K562 (cell line): ENCODE results near the gene GPX6. TPM values are rescaled to one million over a fixed set of nuclear protein-coding genes. Genes with fewer than 3 reads are reported as not detected.

Experiments used
- CEBPG ChIP-seq, 3 experiments: fragments of 200-800 bp in 1 of 3; sonication (Bioruptor generic) in 1 of 3; sonication (generic) in 1 of 3; formaldehyde crosslinking in 1 of 3; IDR thresholded peaks in 2 of 3; conservative IDR thresholded peaks in 1 of 3; 2 replicates each; pipeline versions ENCODE4 v1.6.1 to v1.8.0; 2016 to 2022; ENCODE audit warnings: missing compliant biosample characterization in 2 of 3, missing genetic modification characterization in 2 of 3, mild to moderate bottlenecking in 1 of 3, missing genetic modification reagents in 1 of 3
- CHD1 ChIP-seq: fragments of 200-600 bp; sonication (generic); IDR thresholded peaks from one replicate; pipeline ENCODE4 v1.6.1; 2012; ENCODE audit warnings: mild to moderate bottlenecking, moderate library complexity, low read length, inconsistent platforms
- REST ChIP-seq, 2 experiments: fragments of 450-650 bp; formaldehyde crosslinking in 1 of 2; IDR thresholded peaks; 2 replicates each; pipeline versions ENCODE4 v1.4.0 to v1.6.1; 2014 to 2020; ENCODE audit warnings: mild to moderate bottlenecking in 2 of 2, borderline replicate concordance in 1 of 2, low read depth in 1 of 2
- SMARCA5 ChIP-seq: fragments of 450-650 bp; IDR thresholded peaks from 2 replicates; pipeline ENCODE4 v1.6.1; 2016
- SMARCC2 ChIP-seq: fragments of 450-650 bp; IDR thresholded peaks from 2 replicates; pipeline ENCODE4 v1.6.1; 2017; ENCODE audit warnings: antibody characterized with exemption, moderate library complexity, mild to moderate bottlenecking, low read depth
- SUPT5H ChIP-seq: fragments of 450-650 bp; IDR thresholded peaks from 2 replicates; pipeline ENCODE4 v1.6.1; 2016
- TEAD4 ChIP-seq, 2 experiments: sonication (generic) in 1 of 2; formaldehyde crosslinking in 1 of 2; IDR thresholded peaks; 2 replicates each; pipeline versions ENCODE4 v1.6.1 to v1.8.0; 2012 to 2022; ENCODE audit warnings: borderline replicate concordance in 1 of 2, inconsistent platforms in 1 of 2, low read length in 1 of 2, mild to moderate bottlenecking in 1 of 2, missing genetic modification reagents in 1 of 2
- ZBTB1 ChIP-seq: sonication (generic); formaldehyde crosslinking; IDR thresholded peaks from 2 replicates; pipeline ENCODE4 v1.8.1; 2023; ENCODE audit warnings: missing genetic modification reagents, low read depth, mild to moderate bottlenecking, borderline replicate concordance
- ZBTB43 ChIP-seq: sonication (generic); formaldehyde crosslinking; IDR thresholded peaks from 2 replicates; pipeline ENCODE4 v1.8.0; 2023; ENCODE audit warnings: mild to moderate bottlenecking, missing genetic modification reagents
- ZNF217 ChIP-seq: sonication (generic); formaldehyde crosslinking; IDR thresholded peaks from 2 replicates; pipeline ENCODE4 v1.8.0; 2022; ENCODE audit warnings: mild to moderate bottlenecking, missing genetic modification reagents
- ZNF239 ChIP-seq: fragments of 250-450 bp; sonication (Bioruptor Pico); IDR thresholded peaks from 2 replicates; pipeline ENCODE4 v1.4.0; 2020; ENCODE audit warnings: mild to moderate bottlenecking
- ZNF445 ChIP-seq: fragments of 250-450 bp; sonication (Bioruptor Pico); IDR thresholded peaks from 2 replicates; pipeline ENCODE4 v1.4.0; 2020; ENCODE audit warnings: low read depth, mild to moderate bottlenecking, moderate library complexity
- ZNF449 ChIP-seq: fragments of 250-450 bp; sonication (Bioruptor Pico); IDR thresholded peaks from 2 replicates; pipeline ENCODE4 v1.8.0; 2022; ENCODE audit warnings: moderate library complexity, mild to moderate bottlenecking, inconsistent platforms
- ZNF707 ChIP-seq: fragments of 250-450 bp; sonication (Bioruptor Pico); conservative IDR thresholded peaks from 2 replicates; pipeline ENCODE4 v1.8.0; 2022; ENCODE audit warnings: inconsistent platforms, mild to moderate bottlenecking, moderate library complexity
- polyA plus RNA-seq, 8 experiments: library from polyadenylated mRNA; depleted of rRNA in 4 of 8; stranded (reverse) in 5 of 8; unstranded in 3 of 8; fragments of >200 nt; fragmentation: Nextera tagmentation in 2 of 8; fragmentation: Illumina TruSeq in 1 of 8; extraction: Ambion mirVana in 2 of 8; extraction: Trizol in 1 of 8; gene quantifications; 2 replicates each; pipeline versions ENCODE4 v1.2.1 to v1.2.3, GENCODE V29; 2011 to 2014; ENCODE audit warnings: inconsistent platforms in 1 of 8, missing spikeins in 1 of 8
- total RNA-seq, 7 experiments: library from RNA; depleted of rRNA in 6 of 7; stranded (reverse); fragments of >200 nt in 6 of 7; fragmentation: Illumina TruSeq in 2 of 7; extraction: Trizol in 2 of 7; gene quantifications; 2 replicates each; pipeline versions ENCODE4 v1.2.1 to v1.2.3, GENCODE V29; 2011 to 2021; ENCODE audit warnings: low replicate concordance in 1 of 7

The GPX6 gene
- total and polyA plus RNA-seq, 9 of the 15 experiments (the other 6 are each of a cell fraction or from before 2014, with no cell fraction given) = not detected

GRCh38 chr6:28489366-28490204, 26.0 kb downstream of the GPX6 start (continued):
- TF ChIP-seq ZNF449 (peak; percentile 74; the same call in 1 of the 2 replicates), CEBPG (CRISPR knock-in tag; IDR thresholded peaks at IDR 0.05) (0 out of 2 replicates have a peak, but pooled peaks have one; percentile 6), CEBPG (tag; conservative IDR thresholded peaks at IDR 0.05 in 1 of 2, IDR thresholded peaks at IDR 0.05 in 1 of 2) (no peak; a peak in 1 of 4 replicates), SMARCA5 (peak; percentile 28; the same call in 1 of the 2 replicates), SUPT5H (peak; percentile 76), REST (IDR thresholded peaks at IDR 0.05; ENCODE audit: borderline replicate concordance) (peak; percentile 60), REST (CRISPR knock-in tag; IDR thresholded peaks at IDR 0.05; ENCODE audit: low read depth) (no peak), ZNF707 (0 out of 2 replicates have a peak, but pooled peaks have one; percentile 39), ZNF239 (no peak), ZBTB43 (no peak), ZNF217 (CRISPR knock-in tag) (no peak), ZNF445 (CRISPR knock-in tag) (no peak; the same call in 1 of the 2 replicates), SMARCC2 (peak; percentile 15; the same call in 1 of the 2 replicates), CHD1 (no peak), TEAD4 (IDR thresholded peaks at IDR 0.05; ENCODE audit: low read length) (0 out of 2 replicates have a peak, but pooled peaks have one; percentile 7), TEAD4 (CRISPR knock-in tag; IDR thresholded peaks at IDR 0.05; ENCODE audit: borderline replicate concordance) (no peak), ZBTB1 (CRISPR knock-in tag) (0 out of 2 replicates have a peak, but pooled peaks have one; percentile 46)
